HEK293 (cell line): ENCODE data around the gene TGFBI.

Source experiments
- CTCF ChIP-seq: fragments of 450-650 bp; formaldehyde crosslinking; IDR thresholded peaks from 2 replicates; pipeline ENCODE4 v1.5.1; 2016; ENCODE audit warnings: missing biosample characterization, missing genetic modification characterization
- HIC1 ChIP-seq: fragments of 450-650 bp; formaldehyde crosslinking; IDR thresholded peaks from 2 replicates; pipeline ENCODE4 v1.5.1; 2016; ENCODE audit warnings: missing biosample characterization, missing genetic modification characterization
- KLF16 ChIP-seq: fragments of 450-650 bp; formaldehyde crosslinking; IDR thresholded peaks from 2 replicates; pipeline ENCODE4 v1.5.1; 2017; ENCODE audit warnings: missing biosample characterization, missing genetic modification characterization
- PRDM6 ChIP-seq: fragments of 450-650 bp; formaldehyde crosslinking; IDR thresholded peaks from 2 replicates; pipeline ENCODE4 v1.5.1; 2017; ENCODE audit warnings: missing biosample characterization, missing genetic modification characterization
- REST ChIP-seq: fragments of 450-650 bp; formaldehyde crosslinking; IDR thresholded peaks from 2 replicates; pipeline ENCODE4 v1.5.1; 2016; ENCODE audit warnings: missing biosample characterization, missing genetic modification characterization
- WT1 ChIP-seq: fragments of 450-650 bp; formaldehyde crosslinking; IDR thresholded peaks from 2 replicates; pipeline ENCODE4 v1.5.1; 2016; ENCODE audit warnings: missing biosample characterization, missing genetic modification characterization
- ZIC2 ChIP-seq: fragments of 450-650 bp; formaldehyde crosslinking; IDR thresholded peaks from 2 replicates; pipeline ENCODE4 v1.5.1; 2016; ENCODE audit warnings: missing biosample characterization, missing genetic modification characterization
- ZNF138 ChIP-seq: fragments of 450-650 bp; formaldehyde crosslinking; IDR thresholded peaks from 2 replicates; pipeline ENCODE4 v1.5.1; 2016; ENCODE audit warnings: missing biosample characterization, missing genetic modification characterization, borderline replicate concordance
- ZNF18 ChIP-seq: fragments of 450-650 bp; formaldehyde crosslinking; IDR thresholded peaks from 2 replicates; pipeline ENCODE4 v1.5.1; 2016; ENCODE audit warnings: missing biosample characterization, missing genetic modification characterization
- ZNF404 ChIP-seq: fragments of 450-650 bp; formaldehyde crosslinking; IDR thresholded peaks from 2 replicates; pipeline ENCODE4 v1.5.1; 2017; ENCODE audit warnings: missing biosample characterization, missing genetic modification characterization
- ZNF433 ChIP-seq: fragments of 450-650 bp; formaldehyde crosslinking; IDR thresholded peaks from 2 replicates; pipeline ENCODE4 v1.5.1; 2016; ENCODE audit warnings: missing biosample characterization, missing genetic modification characterization, low read depth

GRCh38 chr5:136108180-136108611, 79.4 kb downstream of the TGFBI start:
- TF ChIP-seq WT1 (tag by site-specific recombination) (no peak), KLF16 (no peak), CTCF (no peak), PRDM6 (tag by site-specific recombination) (no peak), ZNF18 (tag by site-specific recombination) (no peak), ZIC2 (tag by site-specific recombination) (no peak), ZNF433 (tag by site-specific recombination) (no peak), ZNF404 (tag by site-specific recombination) (no peak), ZNF138 (tag by site-specific recombination) (no peak), REST (tag by site-specific recombination) (no peak), HIC1 (no peak)
